Sciatic nerve (tissue), 2 donors: Measurements from ENCODE around the gene COL5A2. TPM values are rescaled to one million over a fixed set of nuclear protein-coding genes. Genes with fewer than 3 reads are reported as not detected.
A peak's percentile ranks its signal among the peaks of the same experiment; 100 is the strongest.

Experiments
- ATAC-seq: fragments of 200-7000 bp; cut with Tn5 transposase; one replicate; pipeline ENCODE4 v1.9.1; 2020; ENCODE audit warnings: mild to moderate bottlenecking, moderate library complexity
- DNase-seq: peaks from one replicate; pipeline ENCODE4 v3.0.0-alpha.2; 2020; ENCODE audit warnings: low spot score
- intact Hi-C: fragments of 100-400 bp; cut with DNase I; formaldehyde crosslinking; loops from one replicate; pipeline ENCODE4 v1.14.2; 2022
- total RNA-seq: library from RNA; stranded (reverse); fragmentation: NEBNext Ultra II Directional; extraction: Animal tissue kit (Norgen Biotek cat#: 25700); gene quantifications from one replicate; pipeline ENCODE4 v1.2.1, GENCODE V29; 2021
- donor health status: DM: no; HTN: no; CAD: no.
- donor health status: DM: no; HTN: no; CAD: no.

COL5A2 gene
- total RNA-seq, 1 donor from 2014 or later = 45.7 TPM

- peak; percentile 88 for ATAC-seq
- intact Hi-C loops = no loop called here
- no peak for DNase-seq
These were observed 25.9 kb downstream of the COL5A2 start for GRCh38 chr2:189153619-189154018.

DNA sequence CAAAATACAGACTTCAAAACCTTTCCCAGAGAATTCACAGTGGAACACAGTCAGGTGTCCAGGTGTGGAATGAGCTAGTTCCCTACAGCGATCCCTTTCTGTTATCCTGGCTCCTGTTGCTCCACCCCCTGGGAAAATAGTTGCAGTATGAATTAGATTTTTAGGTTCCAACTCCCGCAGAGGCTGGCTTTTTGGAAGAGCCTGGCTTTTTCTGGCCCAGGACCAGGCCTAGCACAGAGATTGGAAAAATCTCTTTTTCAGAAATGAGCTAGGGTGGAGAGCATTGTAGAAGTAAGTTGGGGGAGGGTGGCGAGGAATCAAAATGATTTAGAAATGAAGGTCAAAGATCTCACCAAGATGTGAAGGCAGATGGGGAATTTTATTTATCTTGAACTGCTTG lies 27.1 kb downstream of the COL5A2 start:
- intact Hi-C loops = no loop called here
- ATAC-seq (peak; percentile 78), DNase-seq (peak; percentile 68)

DNA sequence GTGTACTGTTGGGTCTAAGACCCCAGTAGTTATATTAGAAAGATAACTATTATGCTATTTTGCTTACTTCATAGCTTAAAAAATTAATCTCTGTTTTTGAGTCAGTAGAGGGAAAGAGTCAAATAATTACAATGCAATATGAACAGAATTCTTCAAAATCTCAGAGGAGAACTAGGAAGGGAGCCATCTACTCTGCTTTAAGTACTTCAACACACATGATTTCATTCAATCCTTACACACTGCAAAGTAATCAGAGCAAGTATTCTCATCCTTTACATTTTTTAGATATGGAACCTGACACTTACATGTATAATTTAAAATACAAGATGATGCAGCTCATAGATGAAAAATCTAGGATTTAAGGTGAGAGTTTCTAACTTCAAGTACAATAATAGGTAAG lies 27.7 kb downstream of the COL5A2 start:
- intact Hi-C loops = no loop called here
- ATAC-seq (no peak), DNase-seq (no peak)

GRCh38 chr2:189150033-189150432 lies 29.5 kb downstream of the COL5A2 start:
- ATAC-seq = no peak
- intact Hi-C loops = no loop called here
- no peak for DNase-seq

DNA sequence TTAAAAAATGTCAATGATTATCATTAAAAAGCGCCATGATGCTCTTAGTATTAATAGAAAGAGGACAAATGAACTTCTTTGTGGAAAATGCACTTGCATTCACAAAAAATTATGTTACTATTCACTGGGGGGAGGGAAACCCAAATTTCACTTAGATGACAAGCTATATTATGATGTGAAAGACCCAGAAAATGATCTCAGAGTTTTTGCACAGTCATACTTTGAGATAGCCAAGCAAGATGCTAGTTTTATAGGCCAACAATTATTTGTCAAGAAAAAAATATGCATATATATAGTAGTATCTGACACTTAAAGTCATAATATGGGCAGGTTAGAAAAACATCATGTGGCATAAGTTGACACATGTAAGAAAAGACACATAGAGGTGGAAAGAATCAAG lies 31.6 kb downstream of the COL5A2 start:
- no peak for DNase-seq
- intact Hi-C loops = no loop called here
- no peak for ATAC-seq

DNA sequence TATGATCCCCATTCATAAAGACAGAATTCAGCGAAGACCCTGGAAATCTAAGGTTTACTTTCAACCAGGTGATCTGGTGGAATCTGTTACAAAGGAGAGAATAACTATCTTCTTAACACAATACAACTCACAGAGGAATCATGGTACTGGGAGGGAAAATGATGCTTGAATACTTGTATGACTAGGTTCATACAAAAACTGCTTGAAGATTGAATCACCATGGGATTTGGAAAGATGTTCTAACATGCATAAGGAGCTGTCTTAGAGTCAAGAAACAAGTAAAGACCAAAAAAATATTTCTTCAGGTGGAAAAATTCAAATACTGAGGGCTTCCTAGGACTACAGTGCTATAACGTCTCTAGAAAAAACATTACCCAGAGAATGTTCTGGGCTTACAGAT lies 32.2 kb downstream of the COL5A2 start:
- no peak for DNase-seq
- no peak for ATAC-seq
- intact Hi-C loops = no loop called here

GRCh38 chr2:189146553-189146952 lies 33.0 kb downstream of the COL5A2 start:
- no peak for DNase-seq
- intact Hi-C loops = no loop called here
- no peak for ATAC-seq

- ATAC-seq (peak; percentile 17), DNase-seq (no peak)
- intact Hi-C loops = no loop called here
These were observed 34.8 kb downstream of the COL5A2 start for GRCh38 chr2:189144700-189145211.

GRCh38 chr2:189143925-189144324 lies 35.6 kb downstream of the COL5A2 start:
- ATAC-seq (peak; percentile 61), DNase-seq (no peak)
- intact Hi-C loops = no loop called here

- intact Hi-C loops = no loop called here
- DNase-seq (no peak), ATAC-seq (peak; percentile 10)
These were observed 36.4 kb downstream of the COL5A2 start for GRCh38 chr2:189142893-189143759.

DNA sequence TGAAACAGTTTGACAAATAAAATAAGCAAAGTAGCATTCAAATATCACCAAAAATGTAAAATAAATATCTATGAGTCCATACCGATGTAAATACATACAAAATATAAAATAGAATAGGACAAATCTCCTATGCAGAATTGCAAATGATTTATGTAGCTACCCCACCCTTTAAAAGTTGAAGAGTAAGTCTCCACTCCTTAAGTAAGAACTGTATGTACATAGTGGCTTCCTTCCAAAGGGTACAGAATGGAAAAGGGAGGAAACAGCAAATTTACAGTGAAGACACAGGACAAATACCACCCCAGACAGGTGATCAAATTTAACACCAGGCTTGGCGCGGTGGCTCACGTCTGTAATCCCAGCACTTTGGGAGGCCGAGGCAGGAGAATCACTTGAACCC lies 40.8 kb downstream of the COL5A2 start:
- no peak for ATAC-seq
- intact Hi-C loops = no loop called here

GRCh38 chr2:189137519-189137918 lies 42.0 kb downstream of the COL5A2 start:
- no peak for ATAC-seq
- DNase-seq = no peak
- intact Hi-C loops = no loop called here

More for the DNA sequence above, 40.8 kb downstream of the COL5A2 start:
- DNase-seq = no peak

DNA sequence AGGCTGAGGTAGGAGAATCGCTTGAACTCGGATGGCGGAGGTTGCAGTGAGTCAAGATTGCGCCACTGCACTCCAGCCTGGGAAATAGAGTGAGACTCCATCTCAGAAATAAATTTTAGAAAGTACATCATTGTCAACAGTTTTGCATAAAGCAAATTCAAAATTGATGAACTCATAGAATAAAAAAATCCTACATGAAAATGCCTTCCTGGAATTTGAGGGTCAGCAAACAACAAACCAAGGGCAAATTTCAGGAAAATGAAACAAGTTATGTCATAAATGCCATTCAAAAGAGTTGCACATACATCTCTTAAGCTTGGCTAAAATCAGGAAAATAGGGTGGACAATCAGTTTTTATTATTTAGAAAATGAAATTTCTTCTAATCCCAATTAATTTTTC lies 45.1 kb downstream of the COL5A2 start:
- ATAC-seq (no peak), DNase-seq (no peak)
- intact Hi-C loops = no loop called here

DNA sequence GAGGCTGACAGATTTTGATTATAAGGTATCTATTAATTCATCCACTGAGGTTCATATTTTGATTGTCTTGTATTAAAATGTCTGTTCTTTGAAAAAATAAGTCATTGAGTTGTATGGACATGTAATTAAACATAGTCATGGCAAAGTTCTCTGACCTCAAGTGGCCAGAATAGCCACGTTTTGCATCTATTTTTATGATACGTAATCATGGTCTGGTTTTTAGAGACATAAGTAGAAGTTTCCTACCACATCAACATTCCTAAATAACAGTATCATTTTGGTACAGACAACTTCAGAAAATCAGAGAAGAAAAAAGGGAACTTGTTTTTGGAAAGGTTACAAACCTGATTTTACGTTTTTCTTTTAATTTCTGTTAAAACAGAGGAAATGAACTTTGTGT lies 47.6 kb downstream of the COL5A2 start:
- intact Hi-C loops = no loop called here
- no peak for ATAC-seq
- DNase-seq = no peak

GRCh38 chr2:189129971-189130370 lies 49.6 kb downstream of the COL5A2 start:
- intact Hi-C loops = no loop called here
- no peak for DNase-seq
- peak; percentile 65 for ATAC-seq

GRCh38 chr2:189128970-189129369 lies 50.6 kb downstream of the COL5A2 start:
- DNase-seq = no peak
- no peak for ATAC-seq
- intact Hi-C loops = no loop called here

- DNase-seq = no peak
- intact Hi-C loops = no loop called here
- ATAC-seq = no peak
These were observed 51.8 kb downstream of the COL5A2 start for GRCh38 chr2:189127756-189128155.

DNA sequence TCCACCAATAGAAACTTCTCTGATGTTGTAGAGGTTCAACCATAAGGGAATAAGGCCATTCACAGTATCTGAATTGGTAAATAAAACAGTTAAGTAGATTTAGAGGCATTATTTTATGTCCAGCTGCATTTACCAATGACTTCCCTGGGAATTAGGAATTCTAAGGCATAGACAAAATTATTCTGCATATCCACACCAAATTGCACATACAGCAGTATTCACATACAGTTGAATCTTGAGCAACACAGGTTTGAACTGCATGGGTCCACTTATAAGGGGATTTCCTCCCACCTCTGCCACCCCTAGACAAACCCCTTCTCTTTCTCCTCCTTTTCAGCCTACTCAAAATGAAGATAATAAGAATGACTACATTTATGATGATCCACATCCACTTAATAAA lies 54.4 kb downstream of the COL5A2 start:
- ATAC-seq (no peak), DNase-seq (no peak)
- intact Hi-C loops = no loop called here

- intact Hi-C loops = no loop called here
- DNase-seq (no peak), ATAC-seq (no peak)
These were observed 55.4 kb downstream of the COL5A2 start for GRCh38 chr2:189124175-189124574.

DNA sequence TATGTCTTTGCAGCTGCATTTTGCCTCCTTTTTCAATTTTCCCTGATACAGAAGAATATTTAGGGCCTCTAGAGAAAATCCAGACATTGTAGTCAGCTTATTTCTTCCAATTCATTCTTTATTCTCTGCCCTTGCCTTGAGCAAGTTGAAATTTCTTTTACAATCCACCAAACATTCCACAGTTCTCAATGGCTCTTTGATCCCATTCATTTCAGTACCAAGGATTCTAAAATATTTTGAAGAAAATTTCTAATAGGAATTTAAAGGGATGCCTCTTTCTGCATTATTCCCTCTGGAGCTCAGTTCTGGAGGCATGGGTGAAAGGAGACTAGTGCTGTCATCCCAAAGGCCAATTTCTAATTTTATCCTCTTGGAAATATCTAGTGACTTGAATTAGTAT lies 61.2 kb downstream of the COL5A2 start:
- ATAC-seq (no peak), DNase-seq (no peak)
- intact Hi-C loops = no loop called here

GRCh38 chr2:189116979-189117378 lies 62.6 kb downstream of the COL5A2 start:
- ATAC-seq (no peak), DNase-seq (no peak)
- intact Hi-C loops = no loop called here
